GM12892 (cell line): ENCODE data around the gene SERP1.
"Not testable (repeated sequence)": the region's sequence is repeated elsewhere in the genome, so short reads cannot be mapped to it uniquely, and the experiment has no call there.

ENCODE experiments used
- POLR2A ChIP-seq: IDR thresholded peaks from 2 replicates; pipeline ENCODE4 v1.6.1; 2011; ENCODE audit warnings: low read depth, low read length, control low read depth
- TAF1 ChIP-seq: IDR thresholded peaks from 2 replicates; pipeline ENCODE4 v1.6.1; 2011; ENCODE audit warnings: low read depth, mild to moderate bottlenecking, control low read depth, low read length, borderline replicate concordance

DNA sequence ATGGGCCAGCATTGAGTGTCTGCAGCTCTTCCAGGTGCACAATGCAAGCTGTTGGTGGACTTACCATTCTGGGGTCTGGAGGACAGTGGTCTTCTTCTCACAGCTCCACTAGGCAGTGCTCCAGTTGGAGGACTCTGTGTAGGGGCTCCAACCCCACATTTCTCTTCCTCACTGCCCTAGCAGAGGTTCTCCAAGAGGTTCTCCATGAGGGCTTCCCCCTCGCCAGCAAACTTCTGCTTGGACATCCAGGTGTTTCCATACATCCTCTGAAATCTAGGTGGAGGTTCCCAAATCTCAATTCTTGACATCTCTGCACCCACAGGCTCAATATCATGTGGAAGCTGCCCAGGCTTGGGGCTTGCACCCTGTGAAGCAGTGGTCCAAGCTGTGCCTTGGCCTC, 45.3 kb downstream of the SERP1 start:
- TF ChIP-seq TAF1, POLR2A: not testable (repeated sequence)
